ENCODE measurements around the gene RNASE12. TPM values are rescaled to one million over a fixed set of nuclear protein-coding genes. Genes with fewer than 3 reads are reported as not detected.
"Not testable (repeated sequence)": the region's sequence is repeated elsewhere in the genome, so short reads cannot be mapped to it uniquely, and the experiment has no call there.

The RNASE12 gene
- total RNA-seq, 1 donor from 2014 or later, result not detected

DNA sequence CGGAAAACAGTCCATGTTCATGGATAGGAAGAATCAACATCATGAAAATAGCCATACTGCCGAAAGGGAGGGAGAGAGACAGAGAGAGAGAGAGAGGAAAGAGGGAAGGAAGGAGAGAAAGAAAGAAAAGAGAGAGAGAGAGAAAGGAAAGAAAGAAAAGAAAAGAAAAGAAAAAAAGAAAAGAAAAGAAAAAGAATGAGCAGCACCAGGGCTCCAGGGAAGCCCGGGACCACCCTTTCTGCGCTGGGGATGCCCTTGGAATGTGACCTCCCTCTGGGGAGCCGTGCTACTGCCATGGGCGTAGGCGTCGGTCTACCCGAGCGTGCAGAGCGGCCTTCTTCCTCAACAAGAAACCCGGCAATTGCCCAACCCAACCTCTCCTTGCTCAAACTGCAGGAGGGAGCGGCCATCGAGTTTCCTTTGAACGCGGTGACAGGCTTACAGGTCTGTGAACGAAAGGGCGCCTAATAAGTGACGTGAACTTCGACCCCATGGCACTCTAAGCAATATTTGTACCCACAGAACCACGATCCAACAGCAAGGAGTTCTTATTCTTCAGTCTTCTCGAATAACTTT, 33.4 kb upstream of the RNASE12 start:
- no peaks in the 10 kb centered on the region for H3K27me3 ChIP-seq
- no peaks in the 10 kb centered on the region for H3K36me3 ChIP-seq
- H3K9me3 ChIP-seq, result no peaks in the 10 kb centered on the region
- intact Hi-C loops (cut with DNase I), result no loop called here
- peak overlapping the region; percentile 30 to 35 for H3K4me3 ChIP-seq
- TF ChIP-seq POLR2AphosphoS5 (IDR thresholded peaks at IDR 0.05; ENCODE audit: insufficient read depth in 1 of 2, low read depth in 1 of 2), result no peak
- TF ChIP-seq POLR2A (IDR thresholded peaks at IDR 0.05), result no peak
- TF ChIP-seq, protein P1, sequence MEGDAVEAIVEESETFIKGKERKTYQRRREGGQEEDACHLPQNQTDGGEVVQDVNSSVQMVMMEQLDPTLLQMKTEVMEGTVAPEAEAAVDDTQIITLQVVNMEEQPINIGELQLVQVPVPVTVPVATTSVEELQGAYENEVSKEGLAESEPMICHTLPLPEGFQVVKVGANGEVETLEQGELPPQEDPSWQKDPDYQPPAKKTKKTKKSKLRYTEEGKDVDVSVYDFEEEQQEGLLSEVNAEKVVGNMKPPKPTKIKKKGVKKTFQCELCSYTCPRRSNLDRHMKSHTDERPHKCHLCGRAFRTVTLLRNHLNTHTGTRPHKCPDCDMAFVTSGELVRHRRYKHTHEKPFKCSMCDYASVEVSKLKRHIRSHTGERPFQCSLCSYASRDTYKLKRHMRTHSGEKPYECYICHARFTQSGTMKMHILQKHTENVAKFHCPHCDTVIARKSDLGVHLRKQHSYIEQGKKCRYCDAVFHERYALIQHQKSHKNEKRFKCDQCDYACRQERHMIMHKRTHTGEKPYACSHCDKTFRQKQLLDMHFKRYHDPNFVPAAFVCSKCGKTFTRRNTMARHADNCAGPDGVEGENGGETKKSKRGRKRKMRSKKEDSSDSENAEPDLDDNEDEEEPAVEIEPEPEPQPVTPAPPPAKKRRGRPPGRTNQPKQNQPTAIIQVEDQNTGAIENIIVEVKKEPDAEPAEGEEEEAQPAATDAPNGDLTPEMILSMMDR (IDR thresholded peaks at IDR 0.05), result no peak
- no peak for DNase-seq (ENCODE audit: extremely low spot score in 2 of 2)
- peaks cover 27% of the 10 kb centered on the region for H3K4me1 ChIP-seq
- no peak overlapping the region for H3K27ac ChIP-seq

DNA sequence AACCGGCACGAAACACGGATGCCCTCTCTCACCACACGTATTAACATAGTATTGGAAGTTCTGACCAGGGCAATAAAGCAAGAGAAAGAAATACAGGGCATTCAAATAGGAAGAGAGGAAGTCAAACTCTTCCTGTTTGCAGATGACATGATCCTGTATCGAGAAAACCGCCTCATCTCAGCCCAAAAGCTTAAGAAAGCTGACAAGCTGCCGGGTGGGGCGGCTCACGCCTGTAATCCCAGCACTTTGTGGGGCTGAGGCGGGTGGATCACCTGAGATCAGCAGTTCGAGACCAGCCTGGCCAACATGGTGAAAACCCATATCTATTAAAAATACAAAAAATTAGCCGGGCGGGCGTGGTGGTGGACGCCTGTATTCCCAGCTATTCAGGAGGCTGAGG, 32.6 kb upstream of the RNASE12 start:
- Histone ChIP-seq H3K4me3 (no peak overlapping the region), H3K36me3 (no peaks in the 10 kb centered on the region), H3K27ac (no peak overlapping the region), H3K27me3 (no peaks in the 10 kb centered on the region), H3K9me3 (no peaks in the 10 kb centered on the region), H3K4me1 (peaks cover 27% of the 10 kb centered on the region)
- intact Hi-C loops (cut with DNase I), result no loop called here
- DNase-seq (ENCODE audit: extremely low spot score in 2 of 2), result no peak
- TF ChIP-seq, protein P1 (IDR thresholded peaks at IDR 0.05), result no peak
- TF ChIP-seq POLR2A (IDR thresholded peaks at IDR 0.05), result no peak
- TF ChIP-seq POLR2AphosphoS5 (IDR thresholded peaks at IDR 0.05; ENCODE audit: insufficient read depth in 1 of 2, low read depth in 1 of 2), result no peak

DNA sequence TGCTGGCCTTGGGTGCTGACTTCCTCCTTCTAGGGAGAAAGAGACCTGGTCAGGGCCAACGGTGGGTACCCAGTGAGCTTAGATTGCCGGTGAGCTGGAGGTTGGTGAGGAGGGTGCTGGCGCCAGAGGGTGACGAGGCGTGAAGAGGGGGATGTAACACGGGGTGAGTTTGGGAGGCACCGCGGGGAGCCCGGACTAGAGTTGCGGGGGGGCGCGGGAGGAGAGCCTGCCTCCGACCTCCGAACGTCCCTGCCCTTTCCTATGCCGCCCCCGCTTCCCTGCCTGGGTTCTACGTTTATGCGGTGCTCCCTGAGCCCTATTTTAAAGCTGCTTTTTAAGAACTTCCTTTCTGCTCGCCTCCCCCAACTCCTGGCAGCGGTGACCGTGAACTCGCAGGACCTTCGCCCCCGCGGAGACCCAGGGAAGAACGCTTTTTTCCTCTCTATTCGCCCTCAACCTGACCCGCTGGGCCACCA, 31.7 kb upstream of the RNASE12 start:
- no peaks in the 10 kb centered on the region for H3K36me3 ChIP-seq
- H3K9me3 ChIP-seq, result no peaks in the 10 kb centered on the region
- H3K27ac ChIP-seq, result no peak overlapping the region
- no peak for DNase-seq (ENCODE audit: extremely low spot score in 2 of 2)
- peak overlapping the region in 1 of 2 donors; percentile 11 for H3K4me3 ChIP-seq
- H3K4me1 ChIP-seq, result peaks cover 27% of the 10 kb centered on the region
- no peaks in the 10 kb centered on the region for H3K27me3 ChIP-seq
- TF ChIP-seq POLR2A (IDR thresholded peaks at IDR 0.05) (no peak), POLR2AphosphoS5 (IDR thresholded peaks at IDR 0.05; ENCODE audit: insufficient read depth in 1 of 2, low read depth in 1 of 2) (no peak)
- TF ChIP-seq, protein P1 (IDR thresholded peaks at IDR 0.05), result no peak
- intact Hi-C loops (cut with DNase I), result no loop called here

DNA sequence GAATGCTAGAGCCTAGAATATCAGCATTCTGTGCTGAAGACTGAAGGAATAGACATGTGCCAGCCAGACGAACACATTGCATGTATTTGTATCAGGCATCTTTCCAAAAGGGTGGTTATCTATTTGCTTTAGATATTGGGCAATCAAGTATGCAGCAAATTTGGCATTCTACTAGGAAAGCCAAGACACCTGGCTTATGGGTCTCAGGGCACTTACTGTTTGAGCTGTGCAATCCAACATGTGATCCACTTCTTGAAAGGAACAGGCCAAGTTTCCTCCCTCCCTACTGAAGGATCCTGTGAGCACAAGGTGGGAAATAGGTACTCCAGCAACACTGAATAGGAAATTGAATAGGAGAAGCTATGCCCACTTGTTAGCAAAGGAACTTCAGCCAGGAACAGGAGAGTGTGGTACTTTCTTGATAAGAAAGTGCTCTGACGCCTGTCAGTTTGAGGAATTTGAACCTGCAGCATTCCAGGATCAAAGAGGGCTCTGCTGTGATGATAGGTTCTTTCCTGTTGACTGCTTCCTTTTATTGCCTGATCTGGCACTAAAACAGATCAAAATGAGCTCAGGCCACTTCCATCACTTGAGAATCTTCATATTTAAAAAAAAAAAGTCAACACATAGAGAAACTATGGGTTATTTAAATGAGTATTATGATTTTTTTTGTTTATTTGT, 29.8 kb upstream of the RNASE12 start:
- Histone ChIP-seq H3K4me1 (peaks cover 14% of the 10 kb centered on the region), H3K4me3 (no peak overlapping the region), H3K9me3 (no peaks in the 10 kb centered on the region), H3K27ac (no peak overlapping the region), H3K27me3 (no peaks in the 10 kb centered on the region), H3K36me3 (no peaks in the 10 kb centered on the region)
- DNase-seq (ENCODE audit: extremely low spot score in 2 of 2), result no peak
- intact Hi-C loops (cut with DNase I), result no loop called here
- TF ChIP-seq POLR2AphosphoS5 (IDR thresholded peaks at IDR 0.05; ENCODE audit: insufficient read depth in 1 of 2, low read depth in 1 of 2) (no peak), POLR2A (IDR thresholded peaks at IDR 0.05) (no peak)
- TF ChIP-seq, protein P1 (IDR thresholded peaks at IDR 0.05), result no peak

DNA sequence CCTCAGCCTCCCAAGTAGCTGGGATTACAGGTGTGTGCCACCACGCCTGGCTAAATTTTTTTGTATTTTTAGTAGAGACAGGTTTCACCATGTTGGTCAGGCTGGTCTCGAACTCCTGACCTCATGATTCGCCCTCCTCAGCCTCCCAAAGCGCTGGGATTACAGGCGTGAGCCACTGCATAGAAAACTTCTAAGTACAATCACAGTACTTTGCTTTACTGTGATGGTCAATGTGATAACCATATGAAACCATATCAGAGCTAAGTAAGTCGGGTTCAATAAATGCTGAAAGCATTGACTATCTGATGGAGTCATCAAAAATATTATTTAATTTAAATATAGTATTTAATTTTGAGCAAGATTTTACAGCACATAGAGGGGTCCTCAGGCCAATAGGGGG, 28.5 kb upstream of the RNASE12 start:
- H3K9me3 ChIP-seq; H3K4me1 ChIP-seq; H3K4me3 ChIP-seq; H3K27me3 ChIP-seq; DNase-seq (ENCODE audit: extremely low spot score in 2 of 2); H3K36me3 ChIP-seq; H3K27ac ChIP-seq: not testable (repeated sequence)
- intact Hi-C loops (cut with DNase I), result loop anchor here (10.0 kb wide), 2 partner anchors 155 to 205 kb away; partner anchors contain the start of genes PIP4P1, PNP and TEP1

Measured in vagina (tissue), 2 donors.